Tibial nerve (tissue), 3 donors: ENCODE results near the gene PLEKHB2.
"Not testable (repeated sequence)": the region's sequence is repeated elsewhere in the genome, so short reads cannot be mapped to it uniquely, and the experiment has no call there.

Experiments used
- POLR2A ChIP-seq, 2 donors: fragments of 450-650 bp; IDR thresholded peaks; one replicate each; pipeline ENCODE4 v1.6.1; 2017; ENCODE audit warnings: antibody characterized with exemption in 2 of 2, mild to moderate bottlenecking in 2 of 2, moderate library complexity in 2 of 2
- TF ChIP-seq, protein P1 (sequence below), 5 experiments: fragments of 200-600 bp in 3 of 5; fragments of 450-650 bp in 2 of 5; sonication (generic) in 3 of 5; IDR thresholded peaks; one replicate each; pipeline ENCODE4 v1.5.1; 2016 to 2019; ENCODE audit warnings: antibody characterized with exemption in 5 of 5, mild to moderate bottlenecking in 3 of 5, moderate library complexity in 2 of 5

DNA sequence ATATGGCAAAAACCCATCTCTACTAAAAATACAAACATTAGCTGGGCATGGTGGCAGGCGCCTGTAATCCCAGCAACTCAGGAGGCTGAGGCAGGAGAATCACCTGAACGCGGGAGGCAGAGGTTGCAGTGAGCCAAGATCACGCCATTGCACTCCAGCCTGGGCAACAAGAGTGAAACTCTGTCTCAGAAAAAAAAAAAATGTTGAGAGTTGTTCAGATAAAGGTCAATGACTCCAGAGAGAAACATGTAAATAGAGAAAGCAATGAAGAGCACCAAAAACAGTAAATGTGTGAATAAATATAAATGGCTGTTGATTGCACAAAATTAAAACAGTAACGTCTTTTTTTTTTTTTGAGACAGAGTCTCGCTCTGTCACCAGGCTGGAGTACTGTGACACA is 25.2 kb upstream of the PLEKHB2 start:
- TF ChIP-seq, protein P1, sequence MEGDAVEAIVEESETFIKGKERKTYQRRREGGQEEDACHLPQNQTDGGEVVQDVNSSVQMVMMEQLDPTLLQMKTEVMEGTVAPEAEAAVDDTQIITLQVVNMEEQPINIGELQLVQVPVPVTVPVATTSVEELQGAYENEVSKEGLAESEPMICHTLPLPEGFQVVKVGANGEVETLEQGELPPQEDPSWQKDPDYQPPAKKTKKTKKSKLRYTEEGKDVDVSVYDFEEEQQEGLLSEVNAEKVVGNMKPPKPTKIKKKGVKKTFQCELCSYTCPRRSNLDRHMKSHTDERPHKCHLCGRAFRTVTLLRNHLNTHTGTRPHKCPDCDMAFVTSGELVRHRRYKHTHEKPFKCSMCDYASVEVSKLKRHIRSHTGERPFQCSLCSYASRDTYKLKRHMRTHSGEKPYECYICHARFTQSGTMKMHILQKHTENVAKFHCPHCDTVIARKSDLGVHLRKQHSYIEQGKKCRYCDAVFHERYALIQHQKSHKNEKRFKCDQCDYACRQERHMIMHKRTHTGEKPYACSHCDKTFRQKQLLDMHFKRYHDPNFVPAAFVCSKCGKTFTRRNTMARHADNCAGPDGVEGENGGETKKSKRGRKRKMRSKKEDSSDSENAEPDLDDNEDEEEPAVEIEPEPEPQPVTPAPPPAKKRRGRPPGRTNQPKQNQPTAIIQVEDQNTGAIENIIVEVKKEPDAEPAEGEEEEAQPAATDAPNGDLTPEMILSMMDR (IDR thresholded peaks at IDR 0.05): not testable (repeated sequence)
- not testable (repeated sequence) for TF ChIP-seq POLR2A (IDR thresholded peaks at IDR 0.05)
